PC-9 (cell line): ENCODE data around the gene FADS6.

Experiments used
- EZH2 ChIP-seq: fragments of 200-600 bp; sonication (generic); IDR thresholded peaks from 2 replicates; pipeline ENCODE4 v1.8.0; 2017; ENCODE audit warnings: antibody characterized with exemption, low read depth
- TF ChIP-seq, protein P1 (sequence below): fragments of 200-600 bp; sonication (generic); conservative IDR thresholded peaks from 2 replicates; pipeline ENCODE4 v1.6.1; 2017; ENCODE audit warnings: mixed run types, antibody characterized with exemption, mild to moderate bottlenecking, moderate library complexity

DNA sequence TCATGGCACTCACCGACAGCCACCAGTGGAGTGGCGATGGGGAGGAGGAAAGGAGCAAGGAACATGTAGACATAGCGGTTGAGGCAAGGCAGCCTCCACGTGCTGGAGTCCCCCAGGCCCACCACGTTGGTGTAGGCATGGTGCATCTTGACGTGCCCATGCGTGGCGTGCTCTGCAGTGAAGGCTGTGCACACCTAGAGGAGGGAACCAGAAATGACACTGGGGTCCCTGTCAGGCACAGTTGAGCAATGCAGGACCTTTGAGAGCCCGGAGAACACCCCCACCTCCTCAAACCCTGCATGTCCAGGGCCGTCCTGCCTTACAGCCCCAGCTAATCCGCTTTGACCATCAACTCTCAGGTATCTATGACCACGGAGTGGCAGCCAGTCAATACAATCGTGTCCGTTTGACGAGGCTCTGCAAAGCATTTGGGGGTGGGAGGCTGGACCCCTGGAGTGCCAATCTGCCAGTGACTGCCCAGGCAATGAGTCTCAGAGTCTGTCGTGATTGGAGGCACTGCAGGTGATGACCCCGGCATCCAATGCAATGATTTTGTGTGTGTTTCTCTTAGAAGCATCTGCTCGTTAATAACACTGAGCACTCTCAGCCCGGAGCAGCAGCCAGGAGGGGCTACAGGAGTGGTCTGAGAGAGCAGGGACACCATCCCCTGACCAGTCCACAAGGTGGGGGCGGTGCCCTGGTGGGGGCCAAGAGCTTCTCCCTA is 10.8 kb downstream of the FADS6 start:
- TF ChIP-seq, protein P1, sequence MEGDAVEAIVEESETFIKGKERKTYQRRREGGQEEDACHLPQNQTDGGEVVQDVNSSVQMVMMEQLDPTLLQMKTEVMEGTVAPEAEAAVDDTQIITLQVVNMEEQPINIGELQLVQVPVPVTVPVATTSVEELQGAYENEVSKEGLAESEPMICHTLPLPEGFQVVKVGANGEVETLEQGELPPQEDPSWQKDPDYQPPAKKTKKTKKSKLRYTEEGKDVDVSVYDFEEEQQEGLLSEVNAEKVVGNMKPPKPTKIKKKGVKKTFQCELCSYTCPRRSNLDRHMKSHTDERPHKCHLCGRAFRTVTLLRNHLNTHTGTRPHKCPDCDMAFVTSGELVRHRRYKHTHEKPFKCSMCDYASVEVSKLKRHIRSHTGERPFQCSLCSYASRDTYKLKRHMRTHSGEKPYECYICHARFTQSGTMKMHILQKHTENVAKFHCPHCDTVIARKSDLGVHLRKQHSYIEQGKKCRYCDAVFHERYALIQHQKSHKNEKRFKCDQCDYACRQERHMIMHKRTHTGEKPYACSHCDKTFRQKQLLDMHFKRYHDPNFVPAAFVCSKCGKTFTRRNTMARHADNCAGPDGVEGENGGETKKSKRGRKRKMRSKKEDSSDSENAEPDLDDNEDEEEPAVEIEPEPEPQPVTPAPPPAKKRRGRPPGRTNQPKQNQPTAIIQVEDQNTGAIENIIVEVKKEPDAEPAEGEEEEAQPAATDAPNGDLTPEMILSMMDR: no peak
- TF ChIP-seq EZH2: no peak
